ENCODE results near the gene GYPB.
"Not testable (repeated sequence)": the region's sequence is repeated elsewhere in the genome, so short reads cannot be mapped to it uniquely, and the experiment has no call there.

GYPB gene

GRCh38 chr4:144008602-144009001 lies 10.6 kb downstream of the GYPB start:
- DNase-seq, result not testable (repeated sequence)

DNA sequence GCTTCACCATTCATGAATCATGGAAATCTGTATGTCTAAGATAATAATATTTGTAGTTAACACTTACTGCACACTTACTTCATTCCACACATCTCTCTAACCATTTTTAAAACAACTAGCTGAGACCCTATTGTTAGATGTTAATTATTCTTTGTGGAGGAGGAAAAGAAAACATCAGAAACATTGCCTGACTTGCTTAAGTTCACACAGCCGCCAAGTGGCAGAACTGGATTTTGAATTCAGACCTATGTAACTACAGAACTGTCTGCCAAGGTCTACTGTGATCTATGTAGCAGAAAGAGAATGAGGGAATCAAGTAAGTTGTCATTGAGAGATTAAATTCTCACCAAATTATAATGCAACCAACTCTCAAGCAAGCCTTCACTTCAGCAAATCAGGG lies 11.2 kb downstream of the GYPB start:
- DNase-seq, result not testable (repeated sequence)

DNA sequence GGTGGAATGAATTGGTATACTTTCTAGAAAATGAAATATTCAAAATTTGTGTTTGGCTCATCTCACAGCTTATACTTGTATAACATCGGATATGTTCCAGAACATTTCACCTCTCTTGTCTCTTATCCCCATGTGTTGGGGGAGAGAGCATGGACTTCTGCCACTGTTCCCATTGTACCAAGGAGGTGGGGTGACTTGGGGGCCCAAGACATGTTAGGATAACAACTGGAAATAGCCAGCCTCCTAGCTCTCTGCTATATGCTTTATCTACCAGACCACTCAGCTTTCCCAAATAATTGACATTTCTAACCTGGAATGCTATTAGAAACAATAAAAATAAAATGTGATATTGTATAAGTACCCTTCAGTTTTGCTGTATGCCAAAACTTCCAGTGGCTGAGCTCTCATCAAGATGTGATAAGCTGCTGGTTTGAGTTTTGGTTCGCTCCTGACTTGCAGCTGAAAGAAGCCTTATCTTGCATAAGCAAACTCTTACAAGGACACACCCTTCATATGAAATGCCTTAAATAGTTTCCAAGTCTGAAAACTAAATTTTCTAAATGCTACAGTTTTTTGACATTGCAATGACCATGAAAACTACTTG lies 12.9 kb downstream of the GYPB start:
- DNase-seq, result not testable (repeated sequence)

DNA sequence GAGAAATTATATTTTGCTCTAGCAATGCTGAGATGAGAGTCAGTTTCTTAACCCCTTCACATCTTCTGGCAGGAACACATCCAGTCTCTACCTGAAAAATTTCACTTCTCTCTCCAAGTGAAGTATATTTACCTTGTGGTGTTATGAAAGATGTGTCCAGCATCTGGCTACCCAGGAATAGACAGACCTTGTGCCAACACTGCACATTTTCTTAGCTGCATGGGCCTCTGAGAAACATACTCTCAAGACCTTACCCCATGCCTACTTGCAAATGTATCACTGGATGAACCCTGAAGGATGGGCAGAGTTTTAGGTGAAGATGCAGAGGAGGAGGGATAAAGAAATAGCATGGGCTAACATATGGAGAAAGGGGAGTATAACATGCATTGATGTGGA lies 13.6 kb downstream of the GYPB start:
- not testable (repeated sequence) for DNase-seq

- not testable (repeated sequence) for DNase-seq
Observed at GRCh38 chr4:144004868-144005557, 14.2 kb downstream of the GYPB start.

DNA sequence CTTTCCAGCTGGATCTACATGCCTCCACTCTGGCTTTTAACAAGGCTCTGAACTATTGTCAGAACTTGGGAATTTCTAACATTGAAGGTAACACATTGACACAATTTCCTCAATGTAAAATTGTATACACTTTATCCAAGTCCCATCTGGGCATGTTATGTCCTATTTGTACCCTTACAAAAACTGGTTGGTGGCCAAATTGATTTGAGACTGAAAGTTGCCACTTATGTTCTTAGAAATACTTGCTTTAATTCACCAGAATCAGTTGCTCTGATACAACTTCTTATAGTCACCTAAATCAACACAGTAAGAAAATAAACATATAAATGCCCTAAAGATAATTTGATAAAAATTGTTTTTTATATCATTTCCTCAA lies 15.3 kb downstream of the GYPB start:
- DNase-seq, result not testable (repeated sequence)

GRCh38 chr4:144003205-144003889 lies 15.8 kb downstream of the GYPB start:
- not testable (repeated sequence) for DNase-seq

DNA sequence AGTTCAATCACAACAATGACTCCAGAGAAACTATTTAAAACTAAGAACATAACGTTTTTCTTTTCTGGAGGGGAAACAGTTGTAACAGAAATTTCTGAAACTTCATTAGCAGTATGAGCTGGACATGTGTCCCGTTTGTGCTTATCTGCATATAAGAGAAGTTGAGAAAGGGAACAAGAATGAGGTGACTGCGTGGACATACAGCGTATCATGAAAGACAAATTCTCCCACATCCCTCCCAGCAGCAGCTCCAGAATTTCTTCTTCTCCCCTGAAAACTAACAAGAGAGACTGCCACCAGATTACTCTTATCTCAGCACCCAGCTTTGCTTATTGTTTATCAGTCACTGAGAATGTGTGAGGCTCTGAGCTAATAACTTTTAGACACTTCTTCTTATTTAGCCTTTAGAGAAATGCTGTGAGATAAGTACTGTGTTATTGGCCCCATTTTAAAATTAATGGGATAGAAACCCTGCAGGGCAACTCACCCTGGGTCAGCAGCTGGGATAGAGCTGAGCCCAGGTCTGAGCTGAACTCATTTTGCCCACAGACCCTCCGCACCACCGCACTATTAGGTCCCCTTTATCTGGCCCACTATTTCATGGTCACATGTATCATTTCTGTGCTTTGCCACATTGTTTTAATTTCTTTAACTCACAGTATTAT lies 18.7 kb downstream of the GYPB start:
- not testable (repeated sequence) for DNase-seq

GRCh38 chr4:143996193-143996592 lies 23.0 kb downstream of the GYPB start:
- not testable (repeated sequence) for DNase-seq

GRCh38 chr4:143991761-143992160 lies 27.4 kb downstream of the GYPB start:
- DNase-seq, result not testable (repeated sequence)

DNA sequence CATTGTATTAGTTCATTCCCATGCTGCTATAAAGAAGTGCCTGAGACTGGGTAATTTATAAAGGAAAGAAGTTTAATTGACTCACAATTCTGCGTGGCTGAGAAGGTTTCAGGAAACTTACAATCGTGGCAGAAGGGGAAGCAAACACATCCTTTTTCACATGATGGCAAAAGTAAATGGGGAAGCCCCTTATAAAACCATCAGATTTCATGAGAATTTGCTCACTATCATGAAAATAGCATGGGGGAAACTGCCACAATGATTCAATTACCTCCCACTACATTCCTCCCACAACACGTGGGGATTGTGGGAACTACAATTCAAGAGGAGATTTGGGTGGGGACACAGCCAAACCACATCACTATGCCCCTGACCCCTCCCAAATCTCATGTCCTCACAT lies 28.5 kb downstream of the GYPB start:
- not testable (repeated sequence) for DNase-seq

- DNase-seq, result no peak
Observed at GRCh38 chr4:143986180-143986579, 33.0 kb downstream of the GYPB start.

DNA sequence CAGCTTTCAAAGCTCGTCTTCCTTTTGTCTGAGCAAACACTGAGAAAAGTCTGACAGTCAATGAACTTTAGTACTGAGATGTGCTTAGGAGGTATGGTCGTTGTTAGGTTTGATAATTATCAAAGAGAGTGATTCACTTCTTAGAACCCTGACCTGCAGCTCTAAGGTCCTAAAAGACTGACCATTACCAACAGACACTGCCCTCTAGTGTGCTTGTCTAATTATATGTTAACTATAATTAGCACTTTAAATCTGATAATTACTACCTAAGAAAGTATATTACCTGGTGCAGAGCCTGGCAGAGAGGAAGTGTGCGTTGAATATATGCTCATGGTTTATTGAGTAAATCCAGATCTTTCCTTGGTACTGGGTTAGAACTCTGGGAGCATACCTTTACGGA lies 38.4 kb downstream of the GYPB start:
- not testable (repeated sequence) for DNase-seq

DNA sequence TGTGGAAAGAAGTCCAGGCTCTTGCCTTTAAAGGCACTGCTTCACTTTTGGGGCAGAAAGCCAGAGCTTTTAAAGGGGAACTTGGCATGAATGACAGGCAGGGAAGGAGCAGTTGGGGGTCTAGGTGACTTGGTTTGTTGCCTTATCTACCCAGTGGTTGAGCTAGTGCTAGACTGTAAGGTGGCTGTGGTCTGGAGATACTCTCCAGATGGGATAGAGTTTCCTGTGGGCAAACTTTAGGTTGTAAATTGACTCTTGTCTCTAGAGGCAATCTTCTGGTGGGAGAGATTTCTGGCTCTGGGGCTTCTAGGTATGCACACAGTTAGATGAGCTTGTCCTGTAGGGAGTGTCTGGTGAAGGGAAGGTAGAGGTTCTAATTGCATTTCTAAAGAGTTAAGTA lies 43.7 kb downstream of the GYPB start:
- DNase-seq, result not testable (repeated sequence)

GRCh38 chr4:143974021-143974420 lies 45.2 kb downstream of the GYPB start:
- not testable (repeated sequence) for DNase-seq

DNA sequence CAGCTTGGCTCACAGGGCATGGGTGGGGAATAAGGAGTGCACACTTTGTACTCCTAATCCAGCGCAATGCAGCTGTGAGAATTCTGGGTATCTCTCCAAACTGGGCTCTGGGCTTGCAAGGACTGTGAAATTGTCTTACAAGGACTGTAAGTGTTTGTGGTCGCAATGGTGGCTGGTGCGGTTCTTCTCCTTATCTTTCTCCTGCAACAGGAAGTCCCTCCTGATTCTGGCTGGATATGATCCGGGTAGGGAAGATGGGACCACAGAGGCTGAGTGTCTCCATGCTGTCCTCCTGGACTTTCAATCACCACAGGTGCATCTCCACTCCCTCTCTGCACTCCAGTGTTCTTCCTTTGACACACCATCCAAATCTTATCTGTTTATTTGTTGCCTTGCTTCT lies 58.1 kb downstream of the GYPB start:
- no peak for DNase-seq

DNA sequence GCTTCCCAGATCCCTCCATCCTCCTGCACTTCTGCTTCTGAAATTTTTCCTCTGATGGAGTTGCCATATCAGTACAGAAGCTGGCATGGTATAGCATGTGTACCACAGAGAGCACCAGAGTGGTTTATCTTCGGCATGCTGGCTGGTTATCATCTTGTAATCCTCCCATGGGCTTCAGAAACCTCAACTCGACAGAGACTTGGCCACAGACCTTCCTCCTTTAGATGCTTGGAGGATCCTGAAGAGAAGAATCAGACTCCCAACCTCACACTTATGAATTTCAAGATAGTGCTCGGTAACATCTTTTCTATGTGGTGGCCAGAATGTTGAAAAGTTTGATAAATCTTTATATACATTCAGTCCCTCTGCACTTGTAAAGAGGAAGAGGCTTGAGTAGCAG lies 63.9 kb downstream of the GYPB start:
- DNase-seq, result not testable (repeated sequence)

- DNase-seq, result not testable (repeated sequence)
Observed at GRCh38 chr4:143951458-143951972, 67.7 kb downstream of the GYPB start.

DNA sequence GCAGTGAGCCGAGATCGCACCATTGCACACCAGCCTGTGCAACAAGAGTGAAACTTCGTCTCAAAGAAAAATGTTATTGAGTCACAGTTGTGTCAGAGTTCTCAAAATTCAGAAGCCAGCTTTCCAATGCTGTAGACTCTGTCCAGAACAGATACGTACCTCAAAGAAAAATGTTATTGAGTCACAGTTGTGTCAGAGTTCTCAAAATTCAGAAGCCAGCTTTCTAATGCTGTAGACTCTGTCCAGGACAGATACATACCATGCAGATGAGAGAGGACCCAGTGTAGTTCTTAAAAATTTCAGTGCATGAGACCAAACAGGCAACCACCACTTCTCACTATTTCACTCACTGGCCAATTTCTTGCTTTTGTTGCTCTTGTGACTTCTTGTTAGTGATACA lies 68.2 kb downstream of the GYPB start:
- not testable (repeated sequence) for DNase-seq

- not testable (repeated sequence) for DNase-seq
Observed at GRCh38 chr4:143950185-143950584, 69.0 kb downstream of the GYPB start.

- DNase-seq, result not testable (repeated sequence)
Observed at GRCh38 chr4:143947493-143947892, 71.7 kb downstream of the GYPB start.

All from NCI-H187 treated with DMSO at 0.1 percent for 48 hours (cell line).